ENCODE measurements around the gene CAMTA1.
"Not testable (repeated sequence)": the region's sequence is repeated elsewhere in the genome, so short reads cannot be mapped to it uniquely, and the experiment has no call there.

CAMTA1 gene

DNA sequence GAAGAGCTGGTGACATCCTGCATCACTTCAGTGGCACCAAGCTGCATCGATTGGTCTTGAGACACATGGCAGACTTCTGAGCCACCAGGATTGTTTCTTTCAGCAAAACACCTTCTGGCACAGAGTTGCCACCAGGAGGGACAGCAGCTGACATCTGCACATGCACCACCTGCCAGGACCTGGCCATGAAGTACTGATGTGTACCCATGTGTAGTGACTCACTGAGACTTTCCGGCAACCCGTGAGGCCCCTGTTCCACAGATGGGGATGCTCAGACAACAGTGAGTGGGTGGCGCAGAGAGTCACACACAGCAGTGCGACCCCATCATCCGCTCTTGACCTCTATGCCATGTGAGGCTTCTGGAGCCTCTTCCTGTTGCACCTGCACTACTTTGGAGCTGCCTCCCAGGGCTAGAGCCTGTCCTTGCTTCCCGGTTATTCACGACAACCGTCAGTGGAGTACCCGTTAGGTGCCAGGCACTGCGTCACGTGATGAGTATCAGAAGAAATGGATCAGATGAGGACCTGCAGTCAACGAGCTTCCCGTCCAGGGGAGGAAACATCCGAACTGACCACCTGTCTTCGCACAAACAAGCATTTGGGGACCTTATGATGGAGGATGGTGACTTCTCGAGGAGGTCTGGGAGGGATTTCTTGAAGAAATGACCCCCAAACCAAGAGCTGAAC is 905.4 kb downstream of the CAMTA1 start:
- no peak for DNase-seq (ENCODE audit: low read depth)
- TF ChIP-seq, protein P1, sequence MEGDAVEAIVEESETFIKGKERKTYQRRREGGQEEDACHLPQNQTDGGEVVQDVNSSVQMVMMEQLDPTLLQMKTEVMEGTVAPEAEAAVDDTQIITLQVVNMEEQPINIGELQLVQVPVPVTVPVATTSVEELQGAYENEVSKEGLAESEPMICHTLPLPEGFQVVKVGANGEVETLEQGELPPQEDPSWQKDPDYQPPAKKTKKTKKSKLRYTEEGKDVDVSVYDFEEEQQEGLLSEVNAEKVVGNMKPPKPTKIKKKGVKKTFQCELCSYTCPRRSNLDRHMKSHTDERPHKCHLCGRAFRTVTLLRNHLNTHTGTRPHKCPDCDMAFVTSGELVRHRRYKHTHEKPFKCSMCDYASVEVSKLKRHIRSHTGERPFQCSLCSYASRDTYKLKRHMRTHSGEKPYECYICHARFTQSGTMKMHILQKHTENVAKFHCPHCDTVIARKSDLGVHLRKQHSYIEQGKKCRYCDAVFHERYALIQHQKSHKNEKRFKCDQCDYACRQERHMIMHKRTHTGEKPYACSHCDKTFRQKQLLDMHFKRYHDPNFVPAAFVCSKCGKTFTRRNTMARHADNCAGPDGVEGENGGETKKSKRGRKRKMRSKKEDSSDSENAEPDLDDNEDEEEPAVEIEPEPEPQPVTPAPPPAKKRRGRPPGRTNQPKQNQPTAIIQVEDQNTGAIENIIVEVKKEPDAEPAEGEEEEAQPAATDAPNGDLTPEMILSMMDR (IDR thresholded peaks at IDR 0.05; ENCODE audit: control insufficient read depth, insufficient read depth, low read depth, low read length, missing control alignments) = no peak
- no peak overlapping the region for H3K4me3 ChIP-seq (ENCODE audit: control insufficient read depth, low read depth, low read length)

DNA sequence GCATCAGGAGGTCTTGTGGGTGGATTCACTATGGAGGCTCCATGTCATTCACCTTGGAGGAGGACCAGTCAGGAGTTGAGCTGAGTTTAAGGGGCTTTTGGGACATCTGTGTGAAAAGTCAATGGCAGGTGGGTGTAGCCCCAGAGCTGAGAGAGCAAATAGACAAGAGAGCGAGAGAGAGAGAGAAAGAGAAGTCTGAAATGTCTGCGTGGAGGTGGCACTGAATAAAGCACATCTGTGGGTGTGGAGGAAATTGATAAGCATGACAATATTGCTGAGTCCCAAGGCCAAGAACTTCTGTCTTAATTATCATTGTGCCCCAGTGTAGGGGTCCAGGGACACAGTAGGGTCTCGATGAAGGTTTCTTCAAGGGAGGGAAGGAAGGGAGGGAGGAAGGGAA is 906.3 kb downstream of the CAMTA1 start:
- TF ChIP-seq, protein P1 (IDR thresholded peaks at IDR 0.05; ENCODE audit: control insufficient read depth, insufficient read depth, low read depth, low read length, missing control alignments) = no peak
- H3K4me3 ChIP-seq (ENCODE audit: control insufficient read depth, low read depth, low read length) = no peak overlapping the region
- DNase-seq (ENCODE audit: low read depth) = no peak

DNA sequence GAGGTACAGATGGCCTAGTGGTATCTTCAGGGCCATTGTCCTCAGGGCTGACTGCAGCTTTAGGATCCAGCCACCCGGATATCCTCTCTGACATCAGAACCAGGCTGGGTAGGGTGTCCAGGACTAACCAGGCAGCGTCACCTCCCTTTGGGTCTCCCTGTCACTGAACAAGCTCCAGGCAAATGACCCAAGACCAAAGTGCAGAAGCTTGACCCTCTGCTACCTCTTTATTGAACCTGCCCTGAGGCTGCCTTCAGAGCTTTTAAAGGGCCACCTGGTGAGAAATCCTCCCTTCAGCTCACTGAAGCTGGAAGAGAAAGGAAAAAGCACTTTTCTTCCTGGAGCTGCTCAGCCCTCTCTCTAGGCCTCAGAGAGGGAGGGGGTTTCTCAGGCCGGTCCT is 906.8 kb downstream of the CAMTA1 start:
- H3K4me3 ChIP-seq (ENCODE audit: control insufficient read depth, low read depth, low read length) = no peak overlapping the region
- no peak for DNase-seq (ENCODE audit: low read depth)
- TF ChIP-seq, protein P1 (IDR thresholded peaks at IDR 0.05; ENCODE audit: control insufficient read depth, insufficient read depth, low read depth, low read length, missing control alignments) = no peak

DNA sequence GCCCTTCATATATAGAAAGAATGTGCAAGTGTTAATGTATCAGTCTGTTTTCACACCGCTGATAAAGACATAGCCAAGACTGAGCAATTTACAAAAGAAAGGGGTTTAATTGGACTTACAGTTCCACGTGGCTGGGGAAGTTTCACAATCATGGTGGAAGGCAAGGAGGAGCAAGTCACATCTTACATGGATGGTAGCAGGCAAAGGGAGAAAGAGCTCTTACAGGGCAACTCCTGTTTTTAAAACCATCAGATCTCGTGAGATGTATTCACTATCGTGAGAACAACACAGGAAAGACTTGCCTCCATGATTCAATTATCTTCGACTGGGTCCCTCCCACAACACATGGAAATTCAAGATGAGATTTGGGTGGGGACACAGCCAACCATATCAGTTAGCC is 907.8 kb downstream of the CAMTA1 start:
- not testable (repeated sequence) for DNase-seq (ENCODE audit: low read depth); H3K4me3 ChIP-seq (ENCODE audit: control insufficient read depth, low read depth, low read length)

DNA sequence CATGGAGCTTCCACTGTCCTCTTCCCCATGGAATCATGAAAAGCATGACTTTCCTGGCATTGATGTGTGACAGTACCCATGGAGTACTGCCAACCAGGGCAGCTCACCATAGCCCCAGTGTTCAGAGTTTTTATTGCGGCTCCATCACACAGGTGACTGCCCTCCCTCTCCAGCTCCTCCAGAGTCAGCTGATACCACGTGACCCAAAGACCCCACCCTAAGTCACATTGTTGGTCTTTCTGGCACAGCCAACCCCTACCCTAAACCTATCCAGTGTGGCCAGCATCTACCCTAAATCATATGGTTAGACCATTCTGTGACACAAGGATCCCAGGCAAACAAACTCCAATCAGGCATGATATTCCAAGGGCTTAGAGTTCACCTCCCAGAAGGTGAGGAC is 908.4 kb downstream of the CAMTA1 start:
- no peak for DNase-seq (ENCODE audit: low read depth)
- H3K4me3 ChIP-seq (ENCODE audit: control insufficient read depth, low read depth, low read length) = no peak overlapping the region
- TF ChIP-seq, protein P1 (IDR thresholded peaks at IDR 0.05; ENCODE audit: control insufficient read depth, insufficient read depth, low read depth, low read length, missing control alignments) = no peak

DNA sequence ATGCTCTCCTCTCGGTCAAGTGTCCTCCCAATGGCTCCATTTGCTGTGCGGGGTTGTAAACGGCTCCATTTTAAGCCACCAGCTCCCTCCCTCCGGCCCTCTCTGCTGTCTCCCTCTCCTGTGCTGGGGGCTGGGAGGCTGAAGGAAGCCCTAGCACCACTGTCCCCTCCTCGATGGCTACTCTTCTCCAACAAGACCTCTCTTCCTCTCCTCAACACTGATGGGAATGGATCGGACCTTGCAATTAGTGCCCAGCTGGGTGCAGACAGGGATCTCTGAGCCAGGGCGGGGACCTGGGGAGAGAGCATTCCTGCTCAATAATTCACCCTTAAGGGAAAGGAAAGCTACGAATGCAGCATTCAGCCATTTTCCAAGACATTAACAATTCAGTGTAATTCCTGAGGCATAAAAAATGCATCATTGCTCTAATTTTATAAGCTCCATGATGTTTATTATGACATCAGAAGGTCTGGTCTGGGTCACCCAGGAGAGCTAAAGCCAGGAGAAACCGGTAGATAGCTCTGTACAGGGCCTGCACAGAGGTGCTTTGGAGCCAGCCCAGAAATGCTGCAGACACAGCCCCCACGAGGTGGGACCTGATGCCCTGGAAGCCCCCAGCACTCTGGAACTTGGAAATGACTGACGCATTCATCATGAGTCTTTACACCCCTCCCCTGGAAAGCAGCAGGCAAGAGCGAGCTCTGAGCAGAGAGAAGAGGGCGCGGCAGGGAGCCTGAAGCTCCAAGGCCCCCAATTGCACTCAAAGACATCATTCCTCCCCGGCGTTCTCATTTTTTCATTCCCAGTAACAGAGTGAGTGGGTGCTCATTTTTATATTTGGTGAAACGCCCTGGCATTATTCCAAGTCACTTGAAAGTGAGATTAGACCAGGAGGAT is 909.6 kb downstream of the CAMTA1 start:
- DNase-seq (ENCODE audit: low read depth) = no peak
- no peak overlapping the region for H3K4me3 ChIP-seq (ENCODE audit: control insufficient read depth, low read depth, low read length)
- TF ChIP-seq, protein P1 (IDR thresholded peaks at IDR 0.05; ENCODE audit: control insufficient read depth, insufficient read depth, low read depth, low read length, missing control alignments) = no peak

DNA sequence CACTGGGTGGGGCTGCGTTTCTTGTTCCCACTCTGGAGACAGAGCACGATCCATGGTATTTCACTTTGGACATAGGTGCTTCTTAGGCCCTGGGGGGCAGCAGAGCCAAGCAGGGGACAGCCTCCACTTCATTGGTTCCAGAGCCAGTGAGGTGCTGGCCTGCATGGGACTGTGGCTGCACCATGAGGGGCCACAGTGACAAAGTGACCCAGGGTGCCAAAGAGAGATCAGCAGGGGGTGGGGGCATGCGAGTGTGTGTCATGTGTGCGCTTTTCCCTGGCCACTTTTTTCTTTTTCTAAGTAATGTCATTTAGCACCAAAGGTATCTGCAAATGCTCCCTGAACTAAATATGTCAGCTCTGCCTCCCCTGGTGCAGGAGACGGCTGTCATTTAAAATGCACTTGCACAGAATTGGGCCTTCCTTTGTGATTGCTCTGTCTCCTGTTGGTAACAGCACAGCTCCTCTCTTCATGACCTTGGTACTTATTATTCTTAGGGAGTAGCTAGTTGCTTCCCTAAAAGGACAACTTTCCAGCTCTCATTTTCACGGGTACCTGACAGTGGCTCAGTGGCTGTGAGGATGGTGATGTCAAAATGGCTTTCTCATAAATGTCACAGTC is 910.4 kb downstream of the CAMTA1 start:
- no peak for DNase-seq (ENCODE audit: low read depth)
- H3K4me3 ChIP-seq (ENCODE audit: control insufficient read depth, low read depth, low read length) = no peak overlapping the region
- TF ChIP-seq, protein P1 (IDR thresholded peaks at IDR 0.05; ENCODE audit: control insufficient read depth, insufficient read depth, low read depth, low read length, missing control alignments) = no peak

Data from AG09309 (cell line).